DOHH2 (cell line): ENCODE results near the gene AQP11.

Experiments
- H3F3A ChIP-seq: fragments of 200-600 bp; sonication (generic), shearing (Covaris generic); 2 replicates; pipeline ENCODE4 v1.6.0; 2016; ENCODE audit warnings: antibody characterized with exemption, mild to moderate bottlenecking; ENCODE audit not compliant: control insufficient read depth, insufficient read depth
- H3K27ac ChIP-seq: fragments of 200-600 bp; sonication (generic); 2 replicates; pipeline ENCODE4 v1.5.1; 2014; ENCODE audit warnings: low read depth, mild to moderate bottlenecking, low read length, moderate library complexity
- H3K27me3 ChIP-seq: fragments of 200-600 bp; sonication (generic); 2 replicates; pipeline ENCODE4 v1.6.1; 2014; ENCODE audit warnings: mild to moderate bottlenecking, low read length, mixed read lengths; ENCODE audit not compliant: control insufficient read depth
- H3K36me3 ChIP-seq: fragments of 200-600 bp; sonication (generic); 2 replicates; pipeline ENCODE4 v1.6.1; 2014; ENCODE audit warnings: mild to moderate bottlenecking, low read length, moderate library complexity, mixed read lengths; ENCODE audit not compliant: control insufficient read depth
- H3K4me1 ChIP-seq: fragments of 200-600 bp; sonication (generic); 2 replicates; pipeline ENCODE4 v1.6.1; 2014; ENCODE audit warnings: mild to moderate bottlenecking, low read length, mixed read lengths; ENCODE audit not compliant: control insufficient read depth
- H3K4me2 ChIP-seq: fragments of 200-600 bp; sonication (generic); 2 replicates; pipeline ENCODE4 v1.6.0; 2014; ENCODE audit warnings: mild to moderate bottlenecking, low read length, moderate library complexity
- H3K4me3 ChIP-seq: fragments of 200-600 bp; sonication (generic); 2 replicates; pipeline ENCODE4 v1.5.1; 2014; ENCODE audit warnings: mild to moderate bottlenecking, low read length, mixed read lengths
- H3K79me2 ChIP-seq: fragments of 200-600 bp; sonication (generic); 2 replicates; pipeline ENCODE4 v1.6.1; 2014; ENCODE audit warnings: mild to moderate bottlenecking, low read length, mixed read lengths; ENCODE audit not compliant: control insufficient read depth
- H3K9me2 ChIP-seq: fragments of 200-600 bp; sonication (generic); replicated peaks from 2 replicates; pipeline ENCODE4 v1.6.1; 2014; ENCODE audit warnings: mild to moderate bottlenecking, low read length, mixed read lengths; ENCODE audit not compliant: control insufficient read depth
- H3K9me3 ChIP-seq: fragments of 200-600 bp; sonication (generic); 2 replicates; pipeline ENCODE4 v1.6.1; 2014; ENCODE audit warnings: antibody characterized with exemption, low read length, mixed read lengths; ENCODE audit not compliant: control insufficient read depth, insufficient read depth
- H4K20me1 ChIP-seq: fragments of 200-600 bp; sonication (generic); 2 replicates; pipeline ENCODE4 v1.6.0; 2014; ENCODE audit warnings: low read depth, mild to moderate bottlenecking, antibody characterized with exemption, low read length, moderate library complexity; ENCODE audit not compliant: control insufficient read depth, insufficient read depth
- CTCF ChIP-seq: fragments of 200-600 bp; sonication (generic); IDR thresholded peaks from one replicate; pipeline ENCODE4 v1.5.1; 2014; ENCODE audit warnings: antibody characterized with exemption, mild to moderate bottlenecking, low read depth, low read length; ENCODE audit not compliant: poor library complexity, severe bottlenecking
- EZH2phosphoT487 ChIP-seq: fragments of 200-600 bp; sonication (generic); IDR thresholded peaks from 2 replicates; pipeline ENCODE4 v1.6.1; 2017; ENCODE audit warnings: borderline replicate concordance, mild to moderate bottlenecking, antibody characterized with exemption, low read length, moderate library complexity, mixed read lengths

AQP11 gene

DNA sequence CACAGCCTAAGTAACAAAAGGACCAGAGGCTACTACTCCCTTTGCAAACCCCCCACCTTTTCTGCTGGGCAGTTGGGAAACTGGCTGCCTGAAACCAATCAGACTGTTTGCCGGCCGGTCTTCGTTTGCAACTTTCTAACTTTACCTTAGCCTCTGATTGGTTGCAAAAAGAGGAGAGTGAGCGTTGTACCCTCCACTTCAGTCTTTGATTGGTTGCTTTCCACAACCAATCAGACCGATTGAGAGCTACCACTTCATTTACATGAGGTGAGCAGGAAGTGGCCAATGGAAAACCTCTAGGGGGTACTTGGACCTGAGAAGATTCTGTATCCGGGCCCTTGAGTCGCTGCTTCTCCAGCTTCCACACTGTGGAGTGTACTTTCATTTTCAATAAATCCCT, 66.6 kb downstream of the AQP11 start:
- Histone ChIP-seq H3K9me2 (no peaks in the 10 kb centered on the region), H4K20me1 (no peaks in the 10 kb centered on the region), H3K4me1 (peaks cover 55% of the 10 kb centered on the region), H3K4me2 (no peak overlapping the region), H3K9me3 (no peaks in the 10 kb centered on the region), H3K4me3 (no peak overlapping the region), H3F3A (peaks cover 21% of the 10 kb centered on the region), H3K27ac (no peak overlapping the region), H3K36me3 (no peaks in the 10 kb centered on the region), H3K27me3 (no peaks in the 10 kb centered on the region), H3K79me2 (no peaks in the 10 kb centered on the region)
- no peak for TF ChIP-seq EZH2phosphoT487
- TF ChIP-seq CTCF, result no peak

DNA sequence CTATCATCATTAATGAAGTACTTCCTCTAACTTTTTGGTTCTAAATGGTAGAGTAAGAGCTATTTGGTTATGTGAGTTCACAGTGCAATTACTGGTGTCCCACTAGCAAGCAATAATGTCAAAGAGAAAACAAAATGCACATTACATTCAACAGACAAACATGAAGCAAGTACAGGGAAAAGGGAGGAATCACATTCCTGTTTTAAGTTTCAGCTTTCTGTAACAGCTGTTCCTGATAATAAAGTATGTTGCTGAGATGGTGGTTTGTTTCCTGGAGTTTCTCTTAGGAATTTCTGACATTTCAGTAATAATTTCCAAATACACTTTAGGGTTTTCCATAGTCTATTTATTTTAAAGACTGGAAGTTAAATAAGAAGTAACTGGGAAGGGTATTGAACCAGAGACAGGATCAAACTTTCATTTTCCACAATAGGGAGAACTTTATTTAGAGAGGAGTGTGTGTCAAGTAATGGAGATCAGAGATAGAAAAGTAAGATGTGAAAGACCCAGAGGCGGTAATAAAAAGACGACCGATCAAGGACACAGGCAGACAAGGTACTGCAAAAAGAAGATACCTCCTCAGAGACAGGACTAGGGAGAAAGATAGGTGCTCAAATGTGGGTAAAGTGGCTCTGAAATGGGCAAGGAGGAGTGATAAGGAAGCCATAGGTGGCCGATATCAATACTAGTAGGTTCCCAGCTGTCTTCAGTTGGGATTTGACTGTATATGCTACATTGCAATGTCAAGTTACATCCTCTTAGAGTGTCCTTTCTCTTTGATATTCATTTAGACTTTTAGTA, 68.7 kb downstream of the AQP11 start:
- no peaks in the 10 kb centered on the region for H3K79me2 ChIP-seq
- H4K20me1 ChIP-seq, result no peaks in the 10 kb centered on the region
- H3K9me3 ChIP-seq, result no peaks in the 10 kb centered on the region
- H3K4me1 ChIP-seq, result peaks cover 76% of the 10 kb centered on the region
- peaks cover 32% of the 10 kb centered on the region for H3F3A ChIP-seq
- no peaks in the 10 kb centered on the region; the same call in 1 of the 2 replicates for H3K36me3 ChIP-seq
- no peaks in the 10 kb centered on the region for H3K27me3 ChIP-seq
- H3K9me2 ChIP-seq, result no peaks in the 10 kb centered on the region
- TF ChIP-seq CTCF (no peak), EZH2phosphoT487 (no peak)
- no peak overlapping the region for H3K27ac ChIP-seq
- no peak overlapping the region for H3K4me3 ChIP-seq
- no peak overlapping the region for H3K4me2 ChIP-seq
